ENCODE measurements around the gene NEDD8.

GRCh38 chr14:24260780-24261157 lies 28.6 kb upstream of the NEDD8 start:
- TF ChIP-seq CTCF (conservative IDR thresholded peaks at IDR 0.05; ENCODE audit: low read length) (no peak), EZH2phosphoT487 (IDR thresholded peaks at IDR 0.05; ENCODE audit: borderline replicate concordance) (no peak)
